Inflammatory macrophage treated with lipopolysaccharide for 4 hours (primary cell): ENCODE measurements around the gene MSH4.
A peak's percentile ranks its signal among the peaks of the same experiment; 100 is the strongest.
"Not testable (repeated sequence)": the region's sequence is repeated elsewhere in the genome, so short reads cannot be mapped to it uniquely, and the experiment has no call there.

ENCODE experiments used
- DNase-seq: peaks from one replicate; pipeline ENCODE4 v3.0.0-alpha.2; 2020

Gene MSH4

GRCh38 chr1:75797606-75798216 is 1.0 kb downstream of the MSH4 start:
- no peak for DNase-seq

- not testable (repeated sequence) for DNase-seq
These were observed 4.8 kb downstream of the MSH4 start for GRCh38 chr1:75801480-75801879.

GRCh38 chr1:75808921-75809320 is 12.2 kb downstream of the MSH4 start:
- no peak for DNase-seq

GRCh38 chr1:75810113-75810512 is 13.4 kb downstream of the MSH4 start:
- DNase-seq: not testable (repeated sequence)

GRCh38 chr1:75811211-75811981 is 14.7 kb downstream of the MSH4 start:
- no peak for DNase-seq

GRCh38 chr1:75812065-75812464 is 15.4 kb downstream of the MSH4 start:
- no peak for DNase-seq

GRCh38 chr1:75823596-75823995 is 26.9 kb downstream of the MSH4 start:
- not testable (repeated sequence) for DNase-seq

GRCh38 chr1:75836528-75837100 is 39.9 kb downstream of the MSH4 start:
- peak; percentile 13 for DNase-seq

GRCh38 chr1:75838079-75838478 is 41.4 kb downstream of the MSH4 start:
- DNase-seq: peak; percentile 22

- DNase-seq: peak; percentile 23
These were observed 44.7 kb downstream of the MSH4 start for GRCh38 chr1:75841421-75841820.

GRCh38 chr1:75845576-75845975 is 48.9 kb downstream of the MSH4 start:
- DNase-seq: no peak

- DNase-seq: no peak
These were observed 58.3 kb downstream of the MSH4 start for GRCh38 chr1:75855010-75855409.

- DNase-seq: no peak
These were observed 59.1 kb downstream of the MSH4 start for GRCh38 chr1:75855734-75856133.

- DNase-seq: no peak
These were observed 65.1 kb downstream of the MSH4 start for GRCh38 chr1:75861831-75862230.

GRCh38 chr1:75870951-75871350 is 74.3 kb downstream of the MSH4 start:
- DNase-seq: no peak

- DNase-seq: no peak
These were observed 83.3 kb downstream of the MSH4 start for GRCh38 chr1:75879985-75880384.

GRCh38 chr1:75884437-75884836 is 87.8 kb downstream of the MSH4 start:
- DNase-seq: no peak

- DNase-seq: no peak
These were observed 104.7 kb downstream of the MSH4 start for GRCh38 chr1:75901371-75901770.

GRCh38 chr1:75908717-75909152 is 112.1 kb downstream of the MSH4 start:
- peak; percentile 7 for DNase-seq

GRCh38 chr1:75916834-75917233 is 120.2 kb downstream of the MSH4 start:
- DNase-seq: no peak

- DNase-seq: no peak
These were observed 126.0 kb downstream of the MSH4 start for GRCh38 chr1:75922698-75923097.

- DNase-seq: no peak
These were observed 135.6 kb downstream of the MSH4 start, which contains the start of gene ASB17 for GRCh38 chr1:75932304-75932703. Gene ASB17, minus strand, starts transcription at chr1:75932404. Its CDS starts 113 bp downstream, at chr1:75932291.

- no peak for DNase-seq
These were observed 140.4 kb downstream of the MSH4 start for GRCh38 chr1:75937034-75937433.

- DNase-seq: peak; percentile 8
These were observed 146.4 kb downstream of the MSH4 start for GRCh38 chr1:75943037-75943436.
